Amygdala (tissue), 56 donors: Measurements from ENCODE around the gene ATF3.
"Not testable (repeated sequence)": the region's sequence is repeated elsewhere in the genome, so short reads cannot be mapped to it uniquely, and the experiment has no call there.

Experiments
- DNase-seq, 56 donors: peaks; one replicate each; lab custom pipeline; 2025; lab: John Stamatoyannopoulos, UW

Gene ATF3

GRCh38 chr1:212646588-212646987 lies 38.0 kb downstream of the ATF3 start:
- DNase-seq = no peak

GRCh38 chr1:212647004-212647403 lies 38.4 kb downstream of the ATF3 start:
- no peak for DNase-seq

- DNase-seq = no peak
These were observed 39.9 kb downstream of the ATF3 start for GRCh38 chr1:212648431-212648830.

DNA sequence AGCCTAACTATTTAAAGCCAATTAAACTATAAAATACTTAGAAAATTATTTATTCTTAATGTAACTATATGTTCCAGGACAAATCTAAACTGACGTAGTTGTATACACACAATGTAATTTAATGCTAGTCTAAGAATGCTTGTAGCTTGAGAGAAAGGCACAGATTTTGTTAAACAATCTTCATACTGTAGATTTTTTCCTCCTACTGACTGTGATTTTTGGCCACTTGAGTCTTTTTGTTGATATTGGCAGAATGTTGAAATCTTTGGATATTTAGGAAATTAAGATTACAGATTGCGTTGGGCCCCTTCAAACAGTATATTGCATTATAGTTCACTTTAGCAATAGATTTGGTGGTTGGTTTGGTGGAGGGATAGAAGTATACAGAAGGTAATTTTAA lies 40.5 kb downstream of the ATF3 start:
- DNase-seq = no peak

DNA sequence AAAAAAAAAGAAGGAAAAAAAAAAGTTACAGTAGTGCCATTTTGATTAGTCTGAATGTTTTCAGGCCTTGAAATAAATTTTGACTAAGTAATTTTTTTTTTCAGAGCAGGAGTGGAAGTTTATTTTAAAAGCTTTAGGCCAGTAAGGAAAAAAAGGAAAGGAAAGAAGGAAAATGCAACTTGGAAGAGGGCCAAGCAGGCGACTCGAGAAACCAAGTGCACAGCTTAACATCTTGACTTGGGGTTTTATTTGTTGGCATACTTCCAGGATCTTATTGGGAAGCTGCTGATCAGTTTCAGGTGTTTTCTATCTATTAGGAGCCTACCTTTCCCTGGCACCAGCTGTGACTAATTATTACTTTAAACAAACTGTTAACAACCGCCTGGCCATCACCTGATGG lies 41.7 kb downstream of the ATF3 start:
- no peak for DNase-seq

GRCh38 chr1:212651521-212651920 lies 43.0 kb downstream of the ATF3 start:
- no peak for DNase-seq

DNA sequence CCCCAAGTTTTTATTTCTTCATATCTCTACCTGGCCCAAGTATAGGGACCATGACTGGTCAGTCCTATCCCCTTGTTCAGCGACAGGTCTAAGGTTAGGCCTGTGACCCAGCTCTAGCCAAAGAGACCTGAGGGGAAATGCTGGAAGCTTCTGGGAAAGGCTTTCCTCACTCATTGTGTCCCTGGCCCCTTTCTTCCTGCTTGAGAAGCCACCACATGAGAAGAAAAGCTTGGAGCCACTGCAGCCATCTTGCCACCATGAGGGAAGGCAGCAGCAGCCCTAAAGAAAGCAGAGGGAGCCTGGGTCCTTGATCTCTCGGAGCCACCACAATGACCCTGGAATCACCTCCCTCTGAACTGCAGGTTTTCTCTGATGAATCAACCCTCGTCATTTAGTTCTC lies 43.4 kb downstream of the ATF3 start:
- DNase-seq = no peak

DNA sequence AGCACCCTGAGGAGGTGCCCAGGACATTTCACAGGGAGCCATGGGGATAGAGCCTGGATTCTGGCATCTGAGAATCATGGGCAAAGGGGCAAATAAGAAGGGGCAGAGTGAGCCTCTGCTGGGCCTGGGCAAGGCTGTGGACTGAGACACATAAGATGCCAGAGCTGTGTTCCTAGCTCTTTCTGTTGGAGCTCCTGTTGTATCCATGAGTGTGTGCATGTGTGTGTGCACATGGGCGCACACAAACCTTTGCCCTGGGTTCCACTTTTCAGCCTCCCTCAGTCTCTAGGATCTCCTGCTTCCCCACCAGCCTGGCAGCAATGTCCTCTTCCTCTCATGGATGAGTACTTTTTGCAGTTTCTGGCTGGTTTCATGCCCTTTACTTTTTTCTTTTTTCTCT lies 44.0 kb downstream of the ATF3 start:
- DNase-seq = no peak

DNA sequence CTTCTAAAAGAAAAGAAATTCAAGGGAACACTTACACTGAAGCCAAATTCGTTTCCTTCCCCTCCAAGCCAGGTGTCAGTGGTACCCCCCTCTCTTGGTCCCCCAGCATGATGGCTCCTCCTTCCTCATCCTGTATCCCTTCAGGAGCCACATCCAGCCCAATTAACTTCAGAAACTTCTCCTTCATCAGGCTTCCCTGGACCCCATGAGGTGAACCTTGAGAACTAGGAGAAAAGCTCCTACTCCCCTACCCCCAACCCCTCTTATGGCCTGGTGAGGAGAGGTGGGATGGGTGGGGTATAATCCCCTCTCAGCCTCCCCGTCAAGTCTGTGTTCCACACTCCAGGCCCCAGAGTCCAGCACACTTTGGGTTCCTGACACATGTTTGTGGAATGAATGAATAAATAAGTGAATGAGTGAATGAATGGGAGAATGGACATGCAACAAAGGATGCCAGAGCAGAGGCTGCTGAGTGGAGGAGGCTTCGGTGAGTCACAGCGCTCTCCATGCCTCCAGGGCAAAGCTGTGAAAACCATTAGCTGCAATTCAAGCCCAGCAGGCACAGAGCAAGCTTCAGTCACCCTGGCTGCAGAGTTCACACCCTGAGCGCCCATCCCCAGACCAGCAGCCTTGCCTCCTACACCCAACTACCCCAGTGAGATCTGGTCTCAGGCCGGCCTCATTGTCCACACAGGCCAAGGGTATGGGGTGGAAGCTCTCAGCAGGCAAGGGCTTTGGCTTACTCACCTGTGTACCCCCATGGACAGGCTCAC lies 47.3 kb downstream of the ATF3 start:
- no peak for DNase-seq

GRCh38 chr1:212656730-212657129 lies 48.2 kb downstream of the ATF3 start:
- DNase-seq = no peak

- DNase-seq = not testable (repeated sequence)
These were observed 49.7 kb downstream of the ATF3 start for GRCh38 chr1:212658250-212658649.

GRCh38 chr1:212664409-212665199 lies 56.0 kb downstream of the ATF3 start:
- DNase-seq = no peak

- DNase-seq = peak in 48 of 56 donors; percentile 21 to 88 (median 73)
These were observed 56.9 kb downstream of the ATF3 start for GRCh38 chr1:212665241-212666115.

DNA sequence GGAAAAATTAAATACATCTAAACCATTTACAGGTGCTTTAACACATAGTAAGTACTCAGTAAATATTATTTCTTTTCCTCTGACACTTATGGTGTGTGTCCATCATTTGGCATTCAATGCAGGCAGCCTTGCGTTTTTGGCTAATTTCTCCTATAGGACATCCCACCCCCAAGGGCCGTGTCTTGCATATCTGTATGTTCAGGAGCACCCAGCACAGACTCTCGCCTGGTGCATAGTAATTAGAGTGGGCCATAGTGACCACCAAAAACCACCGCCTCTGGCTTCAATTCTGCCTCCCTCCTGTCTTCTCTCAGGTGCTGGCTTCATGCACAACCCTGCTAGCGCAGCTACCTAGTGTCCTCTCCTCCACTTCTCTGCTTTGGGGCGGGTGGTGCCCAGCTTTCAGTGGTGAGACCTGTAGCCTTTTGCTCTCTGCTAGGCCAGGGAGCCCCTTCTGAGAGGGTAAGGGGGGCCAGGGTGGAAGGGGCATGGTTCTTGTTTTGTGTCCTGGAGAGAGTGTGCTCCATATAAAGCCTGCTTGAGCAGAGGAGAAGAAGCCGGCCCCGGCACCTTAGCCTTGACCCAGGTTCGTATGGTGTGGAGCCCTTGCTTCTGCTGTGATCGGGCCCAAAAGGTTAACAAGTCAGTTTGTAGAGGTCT lies 57.7 kb downstream of the ATF3 start:
- no peak for DNase-seq

GRCh38 chr1:212667223-212668139 lies 58.9 kb downstream of the ATF3 start:
- peak in 1 of 56 donors; percentile 25 for DNase-seq

DNA sequence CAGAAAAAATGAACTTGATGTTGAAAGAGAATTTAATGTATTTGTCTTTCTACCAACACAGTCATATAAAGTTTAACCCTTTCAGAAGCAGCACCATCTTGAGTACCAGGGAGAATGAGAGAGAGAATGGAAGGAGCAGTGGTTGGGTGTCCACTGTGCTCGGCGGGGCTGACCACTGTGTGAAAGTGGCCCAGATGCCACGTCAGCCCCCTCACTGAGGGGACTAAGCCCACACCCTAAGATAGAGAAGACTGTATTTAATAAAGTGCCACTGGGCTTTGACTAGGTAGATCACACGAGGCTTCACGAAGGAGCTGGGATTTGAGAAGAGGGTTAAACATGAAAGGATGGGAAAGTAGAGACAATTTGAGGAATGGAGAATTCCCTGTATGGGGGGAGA lies 59.9 kb downstream of the ATF3 start:
- DNase-seq = no peak

- DNase-seq = no peak
These were observed 60.5 kb downstream of the ATF3 start for GRCh38 chr1:212669102-212669501.

- DNase-seq = no peak
These were observed 61.0 kb downstream of the ATF3 start for GRCh38 chr1:212669600-212669999.

- no peak for DNase-seq
These were observed 61.7 kb downstream of the ATF3 start for GRCh38 chr1:212670301-212670700.
